Parathyroid adenoma (tissue), 2 donors: ENCODE results near the gene NRXN3.

Experiments
- H2AFZ ChIP-seq: fragments of 300-600 bp; sonication (generic); one replicate; pipeline ENCODE4 v1.7.0; 2017; ENCODE audit warnings: antibody characterized with exemption, mild to moderate bottlenecking
- H3K27ac ChIP-seq: fragments of 300-600 bp; sonication (generic); one replicate; pipeline ENCODE4 v1.7.0; 2017
- H3K27me3 ChIP-seq: fragments of 300-600 bp; sonication (generic); one replicate; pipeline ENCODE4 v1.7.0; 2017; ENCODE audit warnings: low read length; ENCODE audit not compliant: control insufficient read depth, insufficient read depth
- H3K36me3 ChIP-seq: fragments of 300-600 bp; sonication (generic); one replicate; pipeline ENCODE4 v1.7.0; 2017; ENCODE audit warnings: low read length; ENCODE audit not compliant: control insufficient read depth, insufficient read depth
- H3K4me1 ChIP-seq: fragments of 300-600 bp; sonication (generic); one replicate; pipeline ENCODE4 v1.7.0; 2017; ENCODE audit warnings: control low read depth
- H3K4me2 ChIP-seq: fragments of 300-600 bp; sonication (generic); one replicate; pipeline ENCODE4 v1.7.0; 2017; ENCODE audit warnings: low read length
- H3K4me3 ChIP-seq: fragments of 300-600 bp; sonication (generic); one replicate; pipeline ENCODE4 v1.7.0; 2017; ENCODE audit warnings: low read depth, low read length
- H3K79me2 ChIP-seq: fragments of 300-600 bp; sonication (generic); one replicate; pipeline ENCODE4 v1.7.0; 2017; ENCODE audit warnings: control low read depth
- H3K9ac ChIP-seq: fragments of 300-600 bp; sonication (generic); one replicate; pipeline ENCODE4 v1.7.0; 2017; ENCODE audit warnings: mild to moderate bottlenecking
- H3K9me3 ChIP-seq: fragments of 300-600 bp; sonication (generic); one replicate; pipeline ENCODE4 v1.7.0; 2017; ENCODE audit warnings: low read length; ENCODE audit not compliant: control insufficient read depth
- TF ChIP-seq, protein P1 (sequence below): fragments of 300-600 bp; sonication (generic); IDR thresholded peaks from one replicate; pipeline ENCODE4 v1.7.0; 2017; ENCODE audit warnings: antibody characterized with exemption, mild to moderate bottlenecking
- donor health status: primary hyperparathyroidism.

NRXN3 gene

DNA sequence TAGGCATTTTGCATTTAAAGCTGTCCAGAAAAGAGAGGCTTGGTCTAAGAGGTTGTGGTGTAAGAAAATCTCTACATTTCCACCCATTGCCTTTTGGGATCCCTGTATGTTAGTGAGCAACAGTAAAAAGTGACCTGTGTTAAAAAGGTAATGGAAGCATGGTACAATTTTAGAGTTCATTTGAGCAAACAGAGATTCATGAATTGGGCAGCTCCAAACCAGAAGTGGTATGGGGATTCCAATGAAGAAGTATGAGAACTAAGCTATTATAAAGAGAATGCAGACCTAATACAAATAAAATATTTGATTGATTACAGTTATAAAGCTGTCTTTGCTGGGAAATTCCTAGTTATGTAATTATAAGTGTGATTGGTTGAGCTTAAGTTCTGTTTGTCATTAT lies 1134.1 kb downstream of the NRXN3 start:
- Histone ChIP-seq H3K9me3 (no peaks in the 10 kb centered on the region), H2AFZ (no peak overlapping the region)
- TF ChIP-seq, protein P1, sequence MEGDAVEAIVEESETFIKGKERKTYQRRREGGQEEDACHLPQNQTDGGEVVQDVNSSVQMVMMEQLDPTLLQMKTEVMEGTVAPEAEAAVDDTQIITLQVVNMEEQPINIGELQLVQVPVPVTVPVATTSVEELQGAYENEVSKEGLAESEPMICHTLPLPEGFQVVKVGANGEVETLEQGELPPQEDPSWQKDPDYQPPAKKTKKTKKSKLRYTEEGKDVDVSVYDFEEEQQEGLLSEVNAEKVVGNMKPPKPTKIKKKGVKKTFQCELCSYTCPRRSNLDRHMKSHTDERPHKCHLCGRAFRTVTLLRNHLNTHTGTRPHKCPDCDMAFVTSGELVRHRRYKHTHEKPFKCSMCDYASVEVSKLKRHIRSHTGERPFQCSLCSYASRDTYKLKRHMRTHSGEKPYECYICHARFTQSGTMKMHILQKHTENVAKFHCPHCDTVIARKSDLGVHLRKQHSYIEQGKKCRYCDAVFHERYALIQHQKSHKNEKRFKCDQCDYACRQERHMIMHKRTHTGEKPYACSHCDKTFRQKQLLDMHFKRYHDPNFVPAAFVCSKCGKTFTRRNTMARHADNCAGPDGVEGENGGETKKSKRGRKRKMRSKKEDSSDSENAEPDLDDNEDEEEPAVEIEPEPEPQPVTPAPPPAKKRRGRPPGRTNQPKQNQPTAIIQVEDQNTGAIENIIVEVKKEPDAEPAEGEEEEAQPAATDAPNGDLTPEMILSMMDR: no peak

DNA sequence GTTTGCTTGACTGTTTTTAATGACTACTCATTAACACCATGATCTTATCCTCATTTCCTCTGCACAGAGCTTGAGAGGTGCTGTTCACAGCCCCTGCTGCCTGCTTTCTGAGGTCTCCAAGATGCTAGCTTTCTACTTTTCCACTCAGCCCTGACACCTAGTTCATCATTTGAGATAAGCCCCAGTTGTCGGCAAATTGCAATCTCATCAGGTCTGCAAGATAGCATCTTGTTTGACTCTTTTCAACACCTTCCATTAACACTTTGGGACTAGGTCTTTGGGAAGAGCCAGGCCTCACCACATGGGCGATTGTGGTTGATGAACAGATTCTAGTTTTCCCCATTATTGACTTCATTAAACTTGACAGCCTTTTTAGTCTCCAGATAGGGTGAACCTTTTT lies 1136.4 kb downstream of the NRXN3 start:
- no peaks in the 10 kb centered on the region for H3K36me3 ChIP-seq
- no peak overlapping the region for H3K9ac ChIP-seq
- no peak overlapping the region for H3K4me3 ChIP-seq
- no peak overlapping the region for H3K4me2 ChIP-seq
- no peak overlapping the region for H2AFZ ChIP-seq
- no peaks in the 10 kb centered on the region for H3K27me3 ChIP-seq
- TF ChIP-seq, protein P1: no peak
- peaks cover 22% of the 10 kb centered on the region for H3K79me2 ChIP-seq
- peaks cover 11% of the 10 kb centered on the region for H3K4me1 ChIP-seq
- no peaks in the 10 kb centered on the region for H3K9me3 ChIP-seq
- H3K27ac ChIP-seq: no peak overlapping the region

More for the DNA sequence above, 1134.1 kb downstream of the NRXN3 start:
- no peak overlapping the region for H3K9ac ChIP-seq
- no peak overlapping the region for H3K4me3 ChIP-seq
- peaks cover 11% of the 10 kb centered on the region for H3K4me1 ChIP-seq
- no peaks in the 10 kb centered on the region for H3K36me3 ChIP-seq
- H3K4me2 ChIP-seq: no peak overlapping the region
- H3K79me2 ChIP-seq: peaks cover 26% of the 10 kb centered on the region
- no peak overlapping the region for H3K27ac ChIP-seq
- H3K27me3 ChIP-seq: no peaks in the 10 kb centered on the region

DNA sequence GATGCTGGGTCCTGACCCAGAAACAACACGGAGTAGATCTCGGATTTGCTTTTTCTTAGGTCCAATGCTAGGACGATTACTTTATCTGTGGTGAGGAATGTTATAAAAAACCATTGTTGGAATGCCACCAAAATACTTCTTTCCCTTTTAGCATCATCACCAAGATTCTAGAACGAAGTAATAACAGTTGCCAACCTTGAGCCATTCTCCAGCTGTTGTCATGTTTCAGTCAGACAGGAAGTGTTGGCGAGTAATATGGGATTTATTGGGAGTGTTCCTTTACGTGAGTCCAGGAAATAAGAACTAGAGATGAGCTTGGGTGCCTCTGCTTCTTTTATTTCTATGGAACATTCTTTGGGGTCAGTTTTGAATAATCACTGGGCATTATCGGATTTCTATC lies 1148.2 kb downstream of the NRXN3 start:
- no peaks in the 10 kb centered on the region for H3K36me3 ChIP-seq
- H3K4me1 ChIP-seq: peaks cover 12% of the 10 kb centered on the region
- no peaks in the 10 kb centered on the region for H3K9me3 ChIP-seq
- H3K27ac ChIP-seq: no peak overlapping the region
- TF ChIP-seq, protein P1: no peak
- no peak overlapping the region for H3K9ac ChIP-seq
- H2AFZ ChIP-seq: peak overlapping the region; percentile 11
- no peak overlapping the region for H3K4me3 ChIP-seq
- H3K27me3 ChIP-seq: no peaks in the 10 kb centered on the region
- H3K4me2 ChIP-seq: no peak overlapping the region
- peaks cover 17% of the 10 kb centered on the region for H3K79me2 ChIP-seq

DNA sequence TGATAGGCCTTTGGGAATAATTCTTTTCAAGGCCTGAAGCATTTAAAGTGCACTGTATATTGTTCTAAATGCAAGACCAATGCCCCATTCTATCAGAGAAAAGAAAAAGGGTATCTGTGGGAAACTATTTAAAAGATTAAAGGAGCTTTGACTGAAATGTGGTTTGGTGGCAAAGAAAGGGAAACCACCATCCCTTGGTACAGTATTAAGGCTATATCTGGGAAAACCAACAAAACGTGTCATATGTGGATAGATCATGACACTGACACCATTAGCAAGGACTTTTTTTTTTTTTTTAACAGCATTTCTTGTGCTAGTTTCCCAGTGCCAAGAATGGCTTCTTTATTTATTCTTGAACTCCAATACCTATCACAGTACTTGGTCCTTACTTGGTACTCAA lies 1150.4 kb downstream of the NRXN3 start:
- no peaks in the 10 kb centered on the region for H3K27me3 ChIP-seq
- no peaks in the 10 kb centered on the region for H3K36me3 ChIP-seq
- no peaks in the 10 kb centered on the region for H3K9me3 ChIP-seq
- H3K4me2 ChIP-seq: no peak overlapping the region
- H3K27ac ChIP-seq: no peak overlapping the region
- H3K9ac ChIP-seq: no peak overlapping the region
- no peak overlapping the region for H2AFZ ChIP-seq
- H3K4me1 ChIP-seq: peaks cover 12% of the 10 kb centered on the region
- no peak overlapping the region for H3K4me3 ChIP-seq
- TF ChIP-seq, protein P1: no peak
- H3K79me2 ChIP-seq: peaks cover 20% of the 10 kb centered on the region

DNA sequence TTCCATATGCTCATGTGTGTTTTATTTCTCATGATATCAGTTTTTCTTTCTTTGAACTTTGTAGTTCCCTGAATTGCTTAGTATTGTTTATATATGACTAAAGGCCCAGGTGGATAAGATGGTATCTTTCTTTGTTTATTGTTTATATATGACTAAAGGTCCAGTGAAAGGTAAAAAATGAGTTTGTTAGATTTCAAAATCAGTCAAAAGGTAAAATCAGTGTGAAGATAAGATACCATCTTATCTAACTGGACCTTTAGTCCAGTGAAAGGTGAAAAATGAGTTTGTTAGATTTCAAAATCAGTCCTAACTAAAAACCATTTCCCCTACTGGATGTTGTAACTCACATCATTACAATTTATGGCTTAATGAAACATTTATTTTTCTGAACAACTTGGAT lies 1150.9 kb downstream of the NRXN3 start:
- H3K4me2 ChIP-seq: no peak overlapping the region
- no peak overlapping the region for H3K9ac ChIP-seq
- no peaks in the 10 kb centered on the region for H3K36me3 ChIP-seq
- TF ChIP-seq, protein P1: no peak
- peaks cover 12% of the 10 kb centered on the region for H3K4me1 ChIP-seq
- H3K79me2 ChIP-seq: peaks cover 21% of the 10 kb centered on the region
- no peak overlapping the region for H3K4me3 ChIP-seq
- H3K9me3 ChIP-seq: no peaks in the 10 kb centered on the region
- no peak overlapping the region for H3K27ac ChIP-seq
- no peaks in the 10 kb centered on the region for H3K27me3 ChIP-seq
- H2AFZ ChIP-seq: no peak overlapping the region
